GM18517 (cell line): ENCODE measurements around the gene OCIAD2.
"Not testable (repeated sequence)": the region's sequence is repeated elsewhere in the genome, so short reads cannot be mapped to it uniquely, and the experiment has no call there.

Source experiments
- ATAC-seq: cut with Tn5 transposase; IDR thresholded peaks from one replicate; pipeline ENCODE4 v1.9.1; 2021; ENCODE audit warnings: mild to moderate bottlenecking, moderate library complexity; ENCODE audit not compliant: unreplicated experiment

The OCIAD2 gene

GRCh38 chr4:48854982-48855381 lies 51.6 kb downstream of the OCIAD2 start:
- ATAC-seq = no peak

- no peak for ATAC-seq
Measured at GRCh38 chr4:48854395-48854683, 52.2 kb downstream of the OCIAD2 start.

GRCh38 chr4:48853604-48854394 lies 52.8 kb downstream of the OCIAD2 start:
- ATAC-seq = no peak

GRCh38 chr4:48851651-48852050 lies 54.9 kb downstream of the OCIAD2 start:
- no peak for ATAC-seq

DNA sequence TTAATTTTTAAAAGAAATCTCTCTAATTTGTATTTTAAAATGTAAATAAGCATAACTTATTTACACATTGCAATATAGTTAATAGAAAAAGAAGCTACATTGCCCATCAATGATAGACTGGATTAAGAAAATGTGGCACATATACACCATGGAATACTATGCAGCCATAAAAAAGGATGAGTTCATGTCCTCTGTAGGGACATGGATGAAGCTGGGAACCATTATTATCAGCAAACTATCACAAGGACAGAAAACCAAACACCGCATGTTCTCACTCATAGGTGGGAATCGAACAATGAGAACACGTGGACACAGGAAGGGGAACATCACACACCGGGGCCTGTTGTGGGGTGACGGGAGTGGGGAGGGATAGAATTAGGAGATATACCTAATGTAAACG lies 57.8 kb downstream of the OCIAD2 start:
- not testable (repeated sequence) for ATAC-seq

- ATAC-seq = no peak
Measured at GRCh38 chr4:48844843-48845242, 61.7 kb downstream of the OCIAD2 start.

DNA sequence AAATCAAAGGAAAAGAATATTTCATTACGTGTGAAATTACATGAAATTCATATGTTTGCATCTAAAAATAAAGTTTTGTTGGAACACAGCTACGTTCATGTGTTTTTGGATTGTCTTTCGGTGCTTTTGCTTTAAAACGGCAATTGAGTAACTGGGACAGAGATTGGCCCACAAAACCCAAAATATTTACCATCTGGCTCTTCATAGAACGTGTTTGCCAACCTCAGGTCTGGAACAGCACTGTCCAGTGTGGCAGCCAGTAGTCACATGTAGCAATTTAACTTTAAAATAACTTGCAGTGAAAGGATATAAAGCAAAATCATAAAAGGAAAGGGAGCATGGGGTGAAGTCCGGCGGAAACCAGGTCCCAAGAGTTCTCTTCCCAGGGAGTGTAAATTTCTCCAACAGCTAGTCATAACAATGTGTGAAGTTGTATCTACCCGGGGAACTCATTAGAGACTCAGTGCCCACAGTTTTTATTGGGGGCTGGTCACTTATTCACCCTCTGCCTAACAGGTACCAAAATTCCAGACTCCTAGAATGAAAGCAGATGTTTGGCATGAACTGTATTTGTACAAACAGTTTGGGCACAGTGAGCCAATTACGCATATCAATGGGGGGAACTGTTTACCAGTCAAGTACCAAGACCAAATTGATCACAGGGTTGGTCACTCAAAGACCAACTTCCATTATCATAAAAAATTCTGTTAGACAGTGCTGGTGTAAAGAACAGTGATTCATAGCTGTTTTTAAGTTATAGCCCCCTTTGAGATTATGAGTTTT lies 65.3 kb downstream of the OCIAD2 start:
- no peak for ATAC-seq

DNA sequence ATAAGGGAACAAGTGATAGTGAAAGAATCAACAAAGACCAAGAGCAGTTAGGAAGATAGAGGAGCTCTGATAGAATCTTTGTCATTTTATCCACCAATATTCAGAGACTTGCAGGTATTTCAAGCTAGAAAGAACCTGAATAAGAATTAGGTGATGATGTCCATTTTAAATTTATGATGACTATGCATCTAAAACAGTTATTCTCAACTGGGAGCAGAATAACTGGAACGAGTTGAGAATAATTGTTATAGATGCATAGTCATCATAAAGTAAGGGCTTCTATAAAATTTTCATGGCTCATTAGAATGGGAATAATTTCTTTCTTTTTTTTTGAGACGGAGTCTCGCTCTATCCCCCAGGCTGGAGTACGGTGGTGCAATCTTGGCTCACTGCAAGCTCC lies 69.9 kb downstream of the OCIAD2 start:
- no peak for ATAC-seq
